ENCODE measurements around the gene SND1. TPM values are rescaled to one million over a fixed set of nuclear protein-coding genes. Genes with fewer than 3 reads are reported as not detected.

SND1 gene
- total and polyA plus RNA-seq, 2 donors (not counting 1 experiment from before 2014, with no cell fraction given), result 44.4 to 165 TPM

DNA sequence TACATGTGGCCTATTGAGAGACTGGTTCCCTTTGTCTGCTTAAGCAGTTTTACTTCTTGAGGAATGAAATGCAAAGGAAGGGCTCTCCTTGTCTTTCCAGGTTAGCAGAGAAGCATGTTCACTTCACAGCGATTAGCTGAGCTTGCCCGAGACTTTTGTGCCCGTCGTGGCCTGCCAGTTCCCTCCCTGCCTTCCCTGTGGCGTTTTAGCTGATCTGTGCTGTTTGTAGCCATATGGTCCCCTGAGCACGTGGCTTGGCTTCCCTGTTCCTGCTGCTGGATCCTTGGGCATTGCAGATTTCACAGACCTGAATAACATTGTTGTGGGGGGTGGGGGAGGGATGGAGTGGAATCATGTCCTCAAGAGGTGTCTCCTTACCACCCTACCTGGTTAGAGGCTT, 61.8 kb downstream of the SND1 start:
- peaks cover 0 to 11% (median 6%) of the 10 kb centered on the region in 3 donors for H3K9me3 ChIP-seq (ENCODE audit: control extremely low read depth in 1 of 3, control insufficient read depth in 2 of 3, insufficient read depth in 1 of 3, low read length in 2 of 3)
- TF ChIP-seq, protein P1, sequence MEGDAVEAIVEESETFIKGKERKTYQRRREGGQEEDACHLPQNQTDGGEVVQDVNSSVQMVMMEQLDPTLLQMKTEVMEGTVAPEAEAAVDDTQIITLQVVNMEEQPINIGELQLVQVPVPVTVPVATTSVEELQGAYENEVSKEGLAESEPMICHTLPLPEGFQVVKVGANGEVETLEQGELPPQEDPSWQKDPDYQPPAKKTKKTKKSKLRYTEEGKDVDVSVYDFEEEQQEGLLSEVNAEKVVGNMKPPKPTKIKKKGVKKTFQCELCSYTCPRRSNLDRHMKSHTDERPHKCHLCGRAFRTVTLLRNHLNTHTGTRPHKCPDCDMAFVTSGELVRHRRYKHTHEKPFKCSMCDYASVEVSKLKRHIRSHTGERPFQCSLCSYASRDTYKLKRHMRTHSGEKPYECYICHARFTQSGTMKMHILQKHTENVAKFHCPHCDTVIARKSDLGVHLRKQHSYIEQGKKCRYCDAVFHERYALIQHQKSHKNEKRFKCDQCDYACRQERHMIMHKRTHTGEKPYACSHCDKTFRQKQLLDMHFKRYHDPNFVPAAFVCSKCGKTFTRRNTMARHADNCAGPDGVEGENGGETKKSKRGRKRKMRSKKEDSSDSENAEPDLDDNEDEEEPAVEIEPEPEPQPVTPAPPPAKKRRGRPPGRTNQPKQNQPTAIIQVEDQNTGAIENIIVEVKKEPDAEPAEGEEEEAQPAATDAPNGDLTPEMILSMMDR (IDR thresholded peaks at IDR 0.05), result no peak
- no peak for TF ChIP-seq EZH2 (IDR thresholded peaks at IDR 0.05; ENCODE audit: borderline replicate concordance, insufficient read depth, low read depth, low read length, poor library complexity, severe bottlenecking)
- H3K27me3 Mint-ChIP-seq, result no peaks in the 10 kb centered on the region
- peaks cover 6% of the 10 kb centered on the region for H3K4me1 Mint-ChIP-seq
- H2AFZ ChIP-seq (ENCODE audit: insufficient read depth, low read depth, low read length, poor library complexity, severe bottlenecking), result no peak overlapping the region
- H3K27ac ChIP-seq (ENCODE audit: low read length in 2 of 2), result no peak overlapping the region
- H4K20me1 ChIP-seq (ENCODE audit: control insufficient read depth, insufficient read depth, low read length, poor library complexity, severe bottlenecking), result peaks cover 8% of the 10 kb centered on the region
- H3K9ac ChIP-seq (ENCODE audit: low read length), result no peak overlapping the region
- peaks cover 15% of the 10 kb centered on the region for H3K79me2 ChIP-seq (ENCODE audit: control insufficient read depth, insufficient read depth, low read length)
- WGBS (ENCODE audit: insufficient coverage), result 99% methylated on average over 6 of the region's 6 CpGs
- DNase-seq, result no peak
- ChIA-PET CTCF (interaction anchor here (1.2 to 13.3 kb wide), 2 partner anchors 267 to 494 kb away, joined by 3 to 456 read pairs; no protein-coding TSS in a partner anchor), POLR2A (no interaction called here)
- no peak overlapping the region for H3K27ac Mint-ChIP-seq
- no peaks in the 10 kb centered on the region for H3K27me3 ChIP-seq (replicated peaks in 1 of 4; ENCODE audit: control extremely low read depth in 1 of 4, control insufficient read depth in 3 of 4, insufficient read depth in 4 of 4, low read length in 3 of 4)
- no peaks in the 10 kb centered on the region for H3K4me1 ChIP-seq (ENCODE audit: control insufficient read depth in 2 of 2, insufficient read depth in 2 of 2, low read length in 2 of 2)
- intact Hi-C loops (cut with micrococcal nuclease), result no loop called here
- H3K4me2 ChIP-seq (replicated peaks; ENCODE audit: low read depth, low read length, poor library complexity, severe bottlenecking), result no peak overlapping the region
- H3K9me3 Mint-ChIP-seq (ENCODE audit: insufficient read depth), result no peaks in the 10 kb centered on the region
- H3K36me3 ChIP-seq (replicated peaks in 1 of 2; ENCODE audit: control extremely low read depth in 1 of 2, control insufficient read depth in 1 of 2, extremely low read depth in 1 of 2, insufficient read depth in 2 of 2, low read length in 1 of 2), result peaks cover 8 to 69% of the 10 kb centered on the region in 2 experiments
- H3K4me3 Mint-ChIP-seq, result no peak overlapping the region
- ATAC-seq (ENCODE audit: low read depth), result no peak
- no peak overlapping the region for H3K4me3 ChIP-seq (ENCODE audit: control extremely low read depth in 1 of 5, extremely low read depth in 1 of 5, insufficient read depth in 1 of 5, low read depth in 2 of 5, low read length in 4 of 5)

DNA sequence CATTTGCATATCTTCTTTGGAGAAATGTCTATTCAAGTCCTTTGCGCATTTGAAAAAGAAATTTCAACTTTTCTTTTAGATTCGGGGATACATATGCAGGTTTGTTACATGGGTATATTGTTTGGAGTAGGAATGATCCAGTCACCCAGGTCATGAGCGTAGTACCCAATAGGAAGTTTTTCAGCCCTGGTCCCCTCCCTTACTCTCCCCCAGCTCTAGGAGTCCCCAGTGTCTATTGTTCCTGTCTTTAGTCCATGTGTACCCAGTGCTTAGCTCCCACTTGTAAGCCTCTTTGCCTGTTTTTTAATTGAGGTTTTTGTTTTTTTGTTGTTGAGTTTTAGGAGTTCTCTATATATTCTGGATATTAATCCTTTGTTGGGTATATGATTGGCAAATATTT, 63.3 kb downstream of the SND1 start:
- H3K9ac ChIP-seq (ENCODE audit: low read length), result no peak overlapping the region
- no peaks in the 10 kb centered on the region for H3K27me3 ChIP-seq (replicated peaks in 1 of 4; ENCODE audit: control extremely low read depth in 1 of 4, control insufficient read depth in 3 of 4, insufficient read depth in 4 of 4, low read length in 3 of 4)
- Mint-ChIP-seq H3K27ac (no peak overlapping the region), H3K4me1 (peaks cover 6% of the 10 kb centered on the region), H3K27me3 (no peaks in the 10 kb centered on the region), H3K9me3 (ENCODE audit: insufficient read depth) (no peaks in the 10 kb centered on the region), H3K4me3 (no peak overlapping the region)
- H2AFZ ChIP-seq (ENCODE audit: insufficient read depth, low read depth, low read length, poor library complexity, severe bottlenecking), result no peak overlapping the region
- no peak for ATAC-seq (ENCODE audit: low read depth)
- CTCF ChIA-PET, result interaction anchor here (1.7 to 2.0 kb wide), 2 partner anchors 8 to 494 kb away, joined by 5 to 6 read pairs; no protein-coding TSS in a partner anchor
- peaks cover 8 to 66% of the 10 kb centered on the region in 2 experiments for H3K36me3 ChIP-seq (replicated peaks in 1 of 2; ENCODE audit: control extremely low read depth in 1 of 2, control insufficient read depth in 1 of 2, extremely low read depth in 1 of 2, insufficient read depth in 2 of 2, low read length in 1 of 2)
- peaks cover 19% of the 10 kb centered on the region for H3K79me2 ChIP-seq (ENCODE audit: control insufficient read depth, insufficient read depth, low read length)
- 100% methylated on average over 1 of the region's 3 CpGs for WGBS (ENCODE audit: insufficient coverage)
- peaks cover 0 to 11% (median 6%) of the 10 kb centered on the region in 3 donors for H3K9me3 ChIP-seq (ENCODE audit: control extremely low read depth in 1 of 3, control insufficient read depth in 2 of 3, insufficient read depth in 1 of 3, low read length in 2 of 3)
- H4K20me1 ChIP-seq (ENCODE audit: control insufficient read depth, insufficient read depth, low read length, poor library complexity, severe bottlenecking), result no peaks in the 10 kb centered on the region
- no peak overlapping the region for H3K4me3 ChIP-seq (ENCODE audit: control extremely low read depth in 1 of 5, extremely low read depth in 1 of 5, insufficient read depth in 1 of 5, low read depth in 2 of 5, low read length in 4 of 5)
- no peak for DNase-seq
- intact Hi-C loops (cut with micrococcal nuclease), result no loop called here
- H3K4me1 ChIP-seq (ENCODE audit: control insufficient read depth in 2 of 2, insufficient read depth in 2 of 2, low read length in 2 of 2), result no peaks in the 10 kb centered on the region
- TF ChIP-seq, protein P1 (IDR thresholded peaks at IDR 0.05), result no peak
- TF ChIP-seq EZH2 (IDR thresholded peaks at IDR 0.05; ENCODE audit: borderline replicate concordance, insufficient read depth, low read depth, low read length, poor library complexity, severe bottlenecking), result no peak
- no peak overlapping the region for H3K4me2 ChIP-seq (replicated peaks; ENCODE audit: low read depth, low read length, poor library complexity, severe bottlenecking)
- no peak overlapping the region for H3K27ac ChIP-seq (ENCODE audit: low read length in 2 of 2)
- POLR2A ChIA-PET, result no interaction called here

All from B cell (primary cell).